ENCODE results near the gene FOXP2.

FOXP2 gene

GRCh38 chr7:114656466-114656865 lies 241.9 kb downstream of the FOXP2 start:
- DNase-seq (ENCODE audit: low read depth), result no peak

- DNase-seq (ENCODE audit: low read depth), result no peak
Observed at GRCh38 chr7:114657279-114657678, 242.7 kb downstream of the FOXP2 start.

- no peak for DNase-seq (ENCODE audit: low read depth)
Observed at GRCh38 chr7:114658216-114658615, 243.6 kb downstream of the FOXP2 start.

- no peak for DNase-seq (ENCODE audit: low read depth)
Observed at GRCh38 chr7:114659409-114660125, 245.0 kb downstream of the FOXP2 start.

- no peak for DNase-seq (ENCODE audit: low read depth)
Observed at GRCh38 chr7:114660126-114660486, 245.5 kb downstream of the FOXP2 start.

- DNase-seq (ENCODE audit: low read depth), result no peak
Observed at GRCh38 chr7:114660753-114661152, 246.1 kb downstream of the FOXP2 start.

- no peak for DNase-seq (ENCODE audit: low read depth)
Observed at GRCh38 chr7:114662002-114662677, 247.5 kb downstream of the FOXP2 start.

- DNase-seq (ENCODE audit: low read depth), result no peak
Observed at GRCh38 chr7:114663502-114663901, 248.9 kb downstream of the FOXP2 start.

- no peak for DNase-seq (ENCODE audit: low read depth)
Observed at GRCh38 chr7:114670676-114671075, 256.1 kb downstream of the FOXP2 start.

GRCh38 chr7:114671563-114672123 lies 257.0 kb downstream of the FOXP2 start:
- DNase-seq (ENCODE audit: low read depth), result no peak

- no peak for DNase-seq (ENCODE audit: low read depth)
Observed at GRCh38 chr7:114678116-114678515, 263.5 kb downstream of the FOXP2 start.

GRCh38 chr7:114687238-114687637 lies 272.6 kb downstream of the FOXP2 start:
- no peak for DNase-seq (ENCODE audit: low read depth)

GRCh38 chr7:114688443-114689055 lies 273.9 kb downstream of the FOXP2 start:
- DNase-seq (ENCODE audit: low read depth), result no peak

- DNase-seq (ENCODE audit: low read depth), result no peak
Observed at GRCh38 chr7:114689406-114689805, 274.8 kb downstream of the FOXP2 start.

- no peak for DNase-seq (ENCODE audit: low read depth)
Observed at GRCh38 chr7:114691605-114692004, 277.0 kb downstream of the FOXP2 start.

GRCh38 chr7:114695182-114695581 lies 280.6 kb downstream of the FOXP2 start:
- DNase-seq (ENCODE audit: low read depth), result no peak

- DNase-seq (ENCODE audit: low read depth), result no peak
Observed at GRCh38 chr7:114700247-114700928, 285.8 kb downstream of the FOXP2 start.

GRCh38 chr7:114703677-114704076 lies 289.1 kb downstream of the FOXP2 start:
- DNase-seq (ENCODE audit: low read depth), result no peak

GRCh38 chr7:114708646-114709045 lies 294.0 kb downstream of the FOXP2 start:
- no peak for DNase-seq (ENCODE audit: low read depth)

GRCh38 chr7:114710499-114710898 lies 295.9 kb downstream of the FOXP2 start:
- no peak for DNase-seq (ENCODE audit: low read depth)

GRCh38 chr7:114711241-114711640 lies 296.6 kb downstream of the FOXP2 start:
- DNase-seq (ENCODE audit: low read depth), result no peak

- DNase-seq (ENCODE audit: low read depth), result no peak
Observed at GRCh38 chr7:114715907-114716306, 301.3 kb downstream of the FOXP2 start.
